Right atrium auricular region (tissue), 2 donors: ENCODE measurements around the gene THEM5. TPM values are rescaled to one million over a fixed set of nuclear protein-coding genes. Genes with fewer than 3 reads are reported as not detected.

Experiments
- DNase-seq: peaks from one replicate; pipeline ENCODE4 v3.0.0-alpha.2; 2019; ENCODE audit warnings: low spot score
- H3K27ac ChIP-seq, 2 donors: fragments of 200-600 bp; sonication (generic); 1 replicate in 1 of 2; 2 replicates in 1 of 2; pipeline ENCODE4 v1.5.1; 2016 to 2019
- H3K27me3 ChIP-seq, 2 donors: fragments of 200-600 bp; sonication (generic); one replicate each; pipeline versions ENCODE4 v1.5.1 to v1.6.0; 2017 to 2019
- H3K36me3 ChIP-seq: fragments of 200-600 bp; sonication (generic); one replicate; pipeline ENCODE4 v1.5.1; 2016
- H3K4me1 ChIP-seq, 2 donors: fragments of 200-600 bp; sonication (generic); one replicate each; pipeline versions ENCODE4 v1.5.1 to v1.6.0; 2017 to 2019
- H3K4me3 ChIP-seq, 2 donors: fragments of 200-600 bp; sonication (generic); 1 replicate in 1 of 2; 2 replicates in 1 of 2; pipeline ENCODE4 v1.5.1; 2017 to 2019; ENCODE audit warnings: mild to moderate bottlenecking in 1 of 2, moderate library complexity in 1 of 2
- H3K9me3 ChIP-seq, 2 donors: fragments of 200-600 bp; sonication (generic); one replicate each; pipeline ENCODE4 v1.5.1; 2019
- CTCF ChIP-seq, 2 donors: fragments of 200-600 bp; sonication (generic); IDR thresholded peaks; one replicate each; pipeline ENCODE4 v1.5.1; 2019; ENCODE audit warnings: antibody characterized with exemption in 2 of 2
- total RNA-seq, 2 donors: library from RNA; depleted of rRNA; stranded (reverse); fragments of >200 nt; gene quantifications; one replicate each; pipeline ENCODE4 v1.1.0, GENCODE V29; 2016

THEM5 gene
- total RNA-seq, 2 donors from 2014 or later, result not detected

- H3K27me3 ChIP-seq, result no peaks in the 10 kb centered on the region
- no peaks in the 10 kb centered on the region for H3K9me3 ChIP-seq
- no peak for TF ChIP-seq CTCF (IDR thresholded peaks at IDR 0.05)
- H3K4me3 ChIP-seq, result peak overlapping the region; percentile 20 to 25
- peaks cover 0 to 32% of the 10 kb centered on the region in 2 donors for H3K4me1 ChIP-seq
- DNase-seq, result no peak
- H3K36me3 ChIP-seq, result no peaks in the 10 kb centered on the region
- peak overlapping the region; percentile 41 to 47 for H3K27ac ChIP-seq
These were observed 22.3 kb downstream of the THEM5 start for GRCh38 chr1:151831256-151831591.

GRCh38 chr1:151830055-151830454 lies 23.5 kb downstream of the THEM5 start:
- peaks cover 0 to 32% of the 10 kb centered on the region in 2 donors for H3K4me1 ChIP-seq

GRCh38 chr1:151829352-151830046 lies 24.0 kb downstream of the THEM5 start:
- Histone ChIP-seq H3K27ac (no peak overlapping the region), H3K27me3 (no peaks in the 10 kb centered on the region), H3K4me3 (no peak overlapping the region), H3K36me3 (no peaks in the 10 kb centered on the region), H3K4me1 (peaks cover 0 to 32% of the 10 kb centered on the region in 2 donors), H3K9me3 (no peaks in the 10 kb centered on the region)
- no peak for TF ChIP-seq CTCF (IDR thresholded peaks at IDR 0.05)
- DNase-seq, result no peak

More at GRCh38 chr1:151830055-151830454, 23.5 kb downstream of the THEM5 start:
- H3K4me3 ChIP-seq, result no peak overlapping the region
- H3K36me3 ChIP-seq, result no peaks in the 10 kb centered on the region
- no peak for TF ChIP-seq CTCF (IDR thresholded peaks at IDR 0.05)
- DNase-seq, result no peak
- H3K27me3 ChIP-seq, result no peaks in the 10 kb centered on the region
- no peaks in the 10 kb centered on the region for H3K9me3 ChIP-seq
- H3K27ac ChIP-seq, result no peak overlapping the region

GRCh38 chr1:151828921-151829320 lies 24.6 kb downstream of the THEM5 start:
- H3K9me3 ChIP-seq, result no peaks in the 10 kb centered on the region
- H3K4me1 ChIP-seq, result peaks cover 0 to 32% of the 10 kb centered on the region in 2 donors
- TF ChIP-seq CTCF (IDR thresholded peaks at IDR 0.05), result no peak
- no peak for DNase-seq
- no peaks in the 10 kb centered on the region for H3K36me3 ChIP-seq
- H3K27me3 ChIP-seq, result no peaks in the 10 kb centered on the region
- no peak overlapping the region for H3K4me3 ChIP-seq
- no peak overlapping the region for H3K27ac ChIP-seq

- Histone ChIP-seq H3K27ac (no peak overlapping the region), H3K27me3 (no peaks in the 10 kb centered on the region), H3K36me3 (no peaks in the 10 kb centered on the region), H3K4me3 (no peak overlapping the region), H3K4me1 (peaks cover 0 to 29% of the 10 kb centered on the region in 2 donors), H3K9me3 (no peaks in the 10 kb centered on the region)
- no peak for TF ChIP-seq CTCF (IDR thresholded peaks at IDR 0.05)
- no peak for DNase-seq
These were observed 25.7 kb downstream of the THEM5 start for GRCh38 chr1:151827853-151828252.
